B cell (primary cell): ENCODE data around the gene TMPRSS9. TPM values are rescaled to one million over a fixed set of nuclear protein-coding genes. Genes with fewer than 3 reads are reported as not detected.

ENCODE experiments used
- ATAC-seq: fragments of 200-7000 bp; cut with Tn5 transposase; one replicate; pipeline ENCODE4 v1.10.0; 2021; ENCODE audit warnings: low read depth, mild to moderate bottlenecking, moderate number of reproducible peaks, moderate library complexity
- CTCF ChIA-PET: fragments of 350-600 bp; sonication (Branson Sonifier 250); formaldehyde crosslinking; loops from one replicate; lab custom pipeline; 2021; ENCODE audit warnings: antibody characterized with exemption, inconsistent platforms; lab: Charles Lee
- POLR2A ChIA-PET: fragments of 350-600 bp; sonication (Branson Sonifier 250); formaldehyde crosslinking; loops from one replicate; lab custom pipeline; 2021; ENCODE audit warnings: antibody characterized with exemption; lab: Charles Lee
- DNase-seq: peaks from one replicate; pipeline ENCODE4 v3.0.0; 2013
- H2AFZ ChIP-seq: 2 replicates; pipeline ENCODE4 v1.6.1; 2012; ENCODE audit warnings: mild to moderate bottlenecking, low read depth, low read length; ENCODE audit not compliant: insufficient read depth, poor library complexity, severe bottlenecking
- H3K27ac ChIP-seq, 2 donors: 1 replicate in 1 of 2; 2 replicates in 1 of 2; pipeline ENCODE4 v1.5.1; 2012 to 2013; ENCODE audit warnings: low read length in 2 of 2, mild to moderate bottlenecking in 2 of 2, moderate library complexity in 1 of 2
- H3K27me3 ChIP-seq, 4 experiments: fragments of 200-600 bp in 1 of 4; sonication (generic) in 1 of 4; replicated peaks in 1 of 4; 1 replicate in 2 of 4; 2 replicates in 2 of 4; pipeline versions ENCODE4 v1.6.1 to v1.7.0; 2013 to 2016; ENCODE audit warnings: low read length in 3 of 4, mild to moderate bottlenecking in 2 of 4, mixed read lengths in 1 of 4, moderate library complexity in 1 of 4; ENCODE audit not compliant: insufficient read depth in 4 of 4, control insufficient read depth in 3 of 4; ENCODE audit errors: control extremely low read depth in 1 of 4
- H3K36me3 ChIP-seq, 2 experiments: replicated peaks in 1 of 2; 1 replicate in 1 of 2; 2 replicates in 1 of 2; pipeline versions ENCODE4 v1.6.1 to v1.7.1; 2013; ENCODE audit warnings: low read length in 1 of 2; ENCODE audit not compliant: insufficient read depth in 2 of 2, control insufficient read depth in 1 of 2; ENCODE audit errors: control extremely low read depth in 1 of 2, extremely low read depth in 1 of 2
- H3K4me1 ChIP-seq, 2 donors: fragments of 200-600 bp in 1 of 2; sonication (generic) in 1 of 2; 1 replicate in 1 of 2; 2 replicates in 1 of 2; pipeline versions ENCODE4 v1.5.1 to v1.6.1; 2013 to 2017; ENCODE audit warnings: low read length in 2 of 2; ENCODE audit not compliant: control insufficient read depth in 2 of 2, insufficient read depth in 2 of 2
- H3K4me2 ChIP-seq: replicated peaks from 2 replicates; pipeline ENCODE3; 2012; ENCODE audit warnings: mild to moderate bottlenecking, low read depth, low read length; ENCODE audit not compliant: poor library complexity, severe bottlenecking
- H3K4me3 ChIP-seq, 5 experiments: fragments of 200-600 bp in 1 of 5; sonication (generic) in 1 of 5; 1 replicate in 3 of 5; 2 replicates in 2 of 5; pipeline versions ENCODE4 v1.5.1 to v1.7.0; 2011 to 2016; ENCODE audit warnings: low read length in 4 of 5, mild to moderate bottlenecking in 4 of 5, low read depth in 2 of 5, control low read depth in 1 of 5, moderate library complexity in 1 of 5; ENCODE audit not compliant: insufficient read depth in 1 of 5; ENCODE audit errors: control extremely low read depth in 1 of 5, extremely low read depth in 1 of 5
- H3K79me2 ChIP-seq: fragments of 200-600 bp; sonication (generic); one replicate; pipeline ENCODE4 v1.6.0; 2016; ENCODE audit warnings: low read length; ENCODE audit not compliant: control insufficient read depth, insufficient read depth
- H3K9ac ChIP-seq: fragments of 200-600 bp; sonication (generic); 2 replicates; pipeline ENCODE4 v1.6.1; 2017; ENCODE audit warnings: mild to moderate bottlenecking, low read length, moderate library complexity
- H3K9me3 ChIP-seq, 3 donors: one replicate each; pipeline versions ENCODE4 v1.6.1 to v1.7.1; 2013; ENCODE audit warnings: low read length in 2 of 3; ENCODE audit not compliant: control insufficient read depth in 2 of 3, insufficient read depth in 1 of 3; ENCODE audit errors: control extremely low read depth in 1 of 3
- H4K20me1 ChIP-seq: 2 replicates; pipeline ENCODE4 v1.6.0; 2012; ENCODE audit warnings: mild to moderate bottlenecking, low read length; ENCODE audit not compliant: insufficient read depth, control insufficient read depth, poor library complexity, severe bottlenecking
- H3K27ac Mint-ChIP-seq: one replicate; pipeline ENCODE4 v1.8.0; 2021; ENCODE audit warnings: mixed read lengths
- H3K27me3 Mint-ChIP-seq: one replicate; pipeline ENCODE4 v1.8.0; 2021; ENCODE audit warnings: mixed read lengths
- H3K4me1 Mint-ChIP-seq: one replicate; pipeline ENCODE4 v1.8.0; 2021; ENCODE audit warnings: mixed read lengths
- H3K4me3 Mint-ChIP-seq: one replicate; pipeline ENCODE4 v1.8.0; 2021; ENCODE audit warnings: mixed read lengths
- H3K9me3 Mint-ChIP-seq: one replicate; pipeline ENCODE4 v1.8.0; 2022; ENCODE audit warnings: mixed read lengths; ENCODE audit not compliant: insufficient read depth
- CTCF ChIP-seq: fragments of 200-600 bp; IDR thresholded peaks from one replicate; pipeline ENCODE4 v1.8.0; 2022; ENCODE audit warnings: antibody characterized with exemption, mild to moderate bottlenecking
- EZH2 ChIP-seq: IDR thresholded peaks from 2 replicates; pipeline ENCODE4 v1.6.1; 2012; ENCODE audit warnings: borderline replicate concordance, low read depth, mild to moderate bottlenecking, moderate library complexity, low read length; ENCODE audit not compliant: insufficient read depth, poor library complexity, severe bottlenecking
- WGBS: methylation state at CpG from one replicate; pipeline ENCODE4 v1.1.5; 2013; ENCODE audit warnings: missing lambda C conversion rate; ENCODE audit not compliant: insufficient coverage; 5-methylcytosine and 5-hydroxymethylcytosine counted together
- intact Hi-C: fragments of 100-400 bp; cut with micrococcal nuclease; formaldehyde crosslinking; loops from one replicate; pipeline ENCODE4 v1.10.0; 2022
- polyA plus RNA-seq: library from polyadenylated mRNA; depleted of rRNA; stranded (reverse); fragments of >200 nt; gene quantifications from 2 replicates; pipeline ENCODE4 v1.2.3, GENCODE V29; 2012
- total RNA-seq, 2 donors: library from RNA; stranded (reverse); fragments of 120-200 nt in 1 of 2; gene quantifications; 1 replicate in 1 of 2; 2 replicates in 1 of 2; pipeline versions ENCODE4 v1.2.3 to v1.2.4, GENCODE V29; 2013 to 2022

The TMPRSS9 gene
- total and polyA plus RNA-seq, 2 donors (not counting 1 experiment from before 2014, with no cell fraction given), result not detected

- no peak overlapping the region for H3K4me3 ChIP-seq
- no peak overlapping the region for H2AFZ ChIP-seq
- H3K9ac ChIP-seq, result no peak overlapping the region
- H3K27me3 ChIP-seq, result peaks cover 0 to 5% (median 1%) of the 10 kb centered on the region in 4 experiments
- H3K4me1 ChIP-seq, result no peaks in the 10 kb centered on the region
- TF ChIP-seq CTCF, result no peak
- TF ChIP-seq EZH2, result no peak
- Mint-ChIP-seq H3K27ac (no peak overlapping the region), H3K4me3 (no peak overlapping the region), H3K9me3 (no peaks in the 10 kb centered on the region), H3K27me3 (peaks cover 9% of the 10 kb centered on the region), H3K4me1 (no peaks in the 10 kb centered on the region)
- H3K36me3 ChIP-seq, result no peaks in the 10 kb centered on the region
- ChIA-PET CTCF (no interaction called here), POLR2A (no interaction called here)
- no peaks in the 10 kb centered on the region for H4K20me1 ChIP-seq
- no peak for ATAC-seq
- DNase-seq, result no peak
- intact Hi-C loops, result no loop called here
- no peaks in the 10 kb centered on the region for H3K79me2 ChIP-seq
- 92% methylated on average over 16 of the region's 16 CpGs for WGBS
- no peak overlapping the region for H3K4me2 ChIP-seq
- peaks cover 0 to 22% (median 0%) of the 10 kb centered on the region in 3 donors for H3K9me3 ChIP-seq
- no peak overlapping the region for H3K27ac ChIP-seq
Measured at GRCh38 chr19:2413629-2414028, 53.6 kb downstream of the TMPRSS9 start.

- Histone ChIP-seq H3K36me3 (peaks cover 0 to 5% of the 10 kb centered on the region in 2 experiments), H3K9ac (no peak overlapping the region), H3K4me1 (no peaks in the 10 kb centered on the region), H2AFZ (no peak overlapping the region), H3K4me2 (no peak overlapping the region), H3K9me3 (peaks cover 0 to 12% (median 0%) of the 10 kb centered on the region in 3 donors), H3K27ac (no peak overlapping the region), H3K4me3 (no peak overlapping the region), H3K27me3 (no peaks in the 10 kb centered on the region), H3K79me2 (no peaks in the 10 kb centered on the region), H4K20me1 (no peaks in the 10 kb centered on the region)
- TF ChIP-seq EZH2 (no peak), CTCF (no peak)
- H3K27ac Mint-ChIP-seq, result no peak overlapping the region
- peaks cover 2% of the 10 kb centered on the region for H3K27me3 Mint-ChIP-seq
- ATAC-seq (no peak), DNase-seq (peak; percentile 8)
- no peak overlapping the region for H3K4me3 Mint-ChIP-seq
- ChIA-PET CTCF (no interaction called here), POLR2A (interaction anchor here (1.0 kb wide), 1 partner anchor 21 kb away, joined by 3 read pairs; no protein-coding TSS in a partner anchor)
- no peaks in the 10 kb centered on the region for H3K9me3 Mint-ChIP-seq
- H3K4me1 Mint-ChIP-seq, result no peaks in the 10 kb centered on the region
- 97% methylated on average over 25 of the region's 29 CpGs for WGBS
- intact Hi-C loops, result no loop called here
Measured at GRCh38 chr19:2415281-2415972, 55.4 kb downstream of the TMPRSS9 start.
